Measurements from ENCODE around the gene SPACA6.

The SPACA6 gene

GRCh38 chr19:51694318-51695085, 1.4 kb downstream of the SPACA6 start:
- Histone ChIP-seq H3K27me3 (ENCODE audit: control insufficient read depth in 3 of 3, insufficient read depth in 3 of 3, low read depth in 1 of 3, low read length in 3 of 3) (no peaks in the 10 kb centered on the region), H2AFZ (ENCODE audit: low read length) (no peak overlapping the region), H2BK120ac (ENCODE audit: low read depth, low read length) (no peak overlapping the region), H3K9me3 (replicated peaks in 1 of 2; ENCODE audit: control insufficient read depth in 2 of 2, insufficient read depth in 1 of 2, low read depth in 1 of 2, low read length in 2 of 2) (no peaks in the 10 kb centered on the region), H4K8ac (ENCODE audit: low read depth, low read length) (no peak overlapping the region), H3K36me3 (replicated peaks in 1 of 2; ENCODE audit: control insufficient read depth in 2 of 2, insufficient read depth in 2 of 2, low read length in 2 of 2) (peaks cover 0 to 43% of the 10 kb centered on the region in 2 donors), H3K4me3 (ENCODE audit: low read length in 2 of 2) (no peak overlapping the region), H4K91ac (ENCODE audit: low read depth, low read length, poor library complexity) (no peak overlapping the region), H2BK12ac (ENCODE audit: low read length) (no peak overlapping the region), H3K23ac (ENCODE audit: low read depth, low read length, poor library complexity) (no peak overlapping the region), H3K4me2 (ENCODE audit: insufficient read depth, low read length, poor library complexity, severe bottlenecking) (no peak overlapping the region), H3K4me1 (ENCODE audit: control insufficient read depth in 2 of 2, insufficient read depth in 1 of 2, low read depth in 1 of 2, low read length in 2 of 2) (peaks cover 11 to 13% of the 10 kb centered on the region in 2 donors), H3K4ac (ENCODE audit: low read length) (no peak overlapping the region), H3K27ac (replicated peaks; ENCODE audit: low read length) (no peak overlapping the region), H3K14ac (ENCODE audit: low read length) (no peak overlapping the region), H2AK5ac (ENCODE audit: low read depth, low read length) (peak overlapping the region; percentile 24), H3K79me1 (ENCODE audit: low read depth, low read length) (no peaks in the 10 kb centered on the region), H2BK5ac (ENCODE audit: low read length) (no peak overlapping the region), H3K9ac (ENCODE audit: low read depth, low read length, poor library complexity) (no peak overlapping the region), H3K18ac (ENCODE audit: low read length) (peak overlapping the region; percentile 42), H2BK15ac (ENCODE audit: low read length) (no peak overlapping the region)
- DNase-seq (ENCODE audit: low spot score) = no peak
- WGBS, 2 donors (ENCODE audit: extremely low coverage in 2 of 2, insufficient read length in 2 of 2, insufficient replicate concordance in 1 of 2) = no CpG with 5 or more reads among the region's 10 CpGs

- peaks cover 0 to 43% of the 10 kb centered on the region in 2 donors for H3K36me3 ChIP-seq (replicated peaks in 1 of 2; ENCODE audit: control insufficient read depth in 2 of 2, insufficient read depth in 2 of 2, low read length in 2 of 2)
- peak overlapping the region; percentile 89 for H3K23ac ChIP-seq (ENCODE audit: low read depth, low read length, poor library complexity)
- no peak overlapping the region for H3K18ac ChIP-seq (ENCODE audit: low read length)
- H3K4me3 ChIP-seq (ENCODE audit: low read length in 2 of 2) = no peak overlapping the region
- H3K4me1 ChIP-seq (ENCODE audit: control insufficient read depth in 2 of 2, insufficient read depth in 1 of 2, low read depth in 1 of 2, low read length in 2 of 2) = peaks cover 11 to 12% of the 10 kb centered on the region in 2 donors
- H2BK15ac ChIP-seq (ENCODE audit: low read length) = no peak overlapping the region
- H2AK5ac ChIP-seq (ENCODE audit: low read depth, low read length) = no peak overlapping the region
- no peak for DNase-seq (ENCODE audit: low spot score)
- no peak overlapping the region for H3K14ac ChIP-seq (ENCODE audit: low read length)
- H3K79me1 ChIP-seq (ENCODE audit: low read depth, low read length) = no peaks in the 10 kb centered on the region
- H3K9me3 ChIP-seq (replicated peaks in 1 of 2; ENCODE audit: control insufficient read depth in 2 of 2, insufficient read depth in 1 of 2, low read depth in 1 of 2, low read length in 2 of 2) = no peaks in the 10 kb centered on the region
- H4K8ac ChIP-seq (ENCODE audit: low read depth, low read length) = no peak overlapping the region
- no peak overlapping the region for H3K4me2 ChIP-seq (ENCODE audit: insufficient read depth, low read length, poor library complexity, severe bottlenecking)
- no peaks in the 10 kb centered on the region for H3K27me3 ChIP-seq (ENCODE audit: control insufficient read depth in 3 of 3, insufficient read depth in 3 of 3, low read depth in 1 of 3, low read length in 3 of 3)
- H2BK120ac ChIP-seq (ENCODE audit: low read depth, low read length) = no peak overlapping the region
- H2BK12ac ChIP-seq (ENCODE audit: low read length) = no peak overlapping the region
- H3K27ac ChIP-seq (replicated peaks; ENCODE audit: low read length) = no peak overlapping the region
- H3K4ac ChIP-seq (ENCODE audit: low read length) = no peak overlapping the region
- no peak overlapping the region for H2BK5ac ChIP-seq (ENCODE audit: low read length)
- no peak overlapping the region for H2AFZ ChIP-seq (ENCODE audit: low read length)
- H4K91ac ChIP-seq (ENCODE audit: low read depth, low read length, poor library complexity) = no peak overlapping the region
- no CpG with 5 or more reads among the region's 9 CpGs for WGBS, 2 donors (ENCODE audit: extremely low coverage in 2 of 2, insufficient read length in 2 of 2, insufficient replicate concordance in 1 of 2)
- H3K9ac ChIP-seq (ENCODE audit: low read depth, low read length, poor library complexity) = peak overlapping the region; percentile 15
Observed at GRCh38 chr19:51695088-51695487, 2.0 kb downstream of the SPACA6 start.

- peaks cover 0 to 47% of the 10 kb centered on the region in 2 donors for H3K36me3 ChIP-seq (replicated peaks in 1 of 2; ENCODE audit: control insufficient read depth in 2 of 2, insufficient read depth in 2 of 2, low read length in 2 of 2)
- no peak for DNase-seq (ENCODE audit: low spot score)
- no peak overlapping the region for H3K4me3 ChIP-seq (ENCODE audit: low read length in 2 of 2)
- H3K4ac ChIP-seq (ENCODE audit: low read length) = no peak overlapping the region
- no peaks in the 10 kb centered on the region for H3K79me1 ChIP-seq (ENCODE audit: low read depth, low read length)
- H4K8ac ChIP-seq (ENCODE audit: low read depth, low read length) = no peak overlapping the region
- no CpG with 5 or more reads among the region's 14 CpGs for WGBS, 2 donors (ENCODE audit: extremely low coverage in 2 of 2, insufficient read length in 2 of 2, insufficient replicate concordance in 1 of 2)
- H3K9ac ChIP-seq (ENCODE audit: low read depth, low read length, poor library complexity) = no peak overlapping the region
- H2AFZ ChIP-seq (ENCODE audit: low read length) = no peak overlapping the region
- no peak overlapping the region for H2BK12ac ChIP-seq (ENCODE audit: low read length)
- H3K27me3 ChIP-seq (ENCODE audit: control insufficient read depth in 3 of 3, insufficient read depth in 3 of 3, low read depth in 1 of 3, low read length in 3 of 3) = no peaks in the 10 kb centered on the region
- no peak overlapping the region for H3K23ac ChIP-seq (ENCODE audit: low read depth, low read length, poor library complexity)
- no peak overlapping the region for H3K4me2 ChIP-seq (ENCODE audit: insufficient read depth, low read length, poor library complexity, severe bottlenecking)
- H2BK120ac ChIP-seq (ENCODE audit: low read depth, low read length) = no peak overlapping the region
- no peak overlapping the region for H3K27ac ChIP-seq (replicated peaks; ENCODE audit: low read length)
- H4K91ac ChIP-seq (ENCODE audit: low read depth, low read length, poor library complexity) = no peak overlapping the region
- no peak overlapping the region for H2AK5ac ChIP-seq (ENCODE audit: low read depth, low read length)
- H2BK5ac ChIP-seq (ENCODE audit: low read length) = no peak overlapping the region
- H3K9me3 ChIP-seq (replicated peaks in 1 of 2; ENCODE audit: control insufficient read depth in 2 of 2, insufficient read depth in 1 of 2, low read depth in 1 of 2, low read length in 2 of 2) = no peaks in the 10 kb centered on the region
- H3K18ac ChIP-seq (ENCODE audit: low read length) = no peak overlapping the region
- no peak overlapping the region for H3K14ac ChIP-seq (ENCODE audit: low read length)
- peaks cover 6 to 10% of the 10 kb centered on the region in 2 donors for H3K4me1 ChIP-seq (ENCODE audit: control insufficient read depth in 2 of 2, insufficient read depth in 1 of 2, low read depth in 1 of 2, low read length in 2 of 2)
- no peak overlapping the region for H2BK15ac ChIP-seq (ENCODE audit: low read length)
Observed at GRCh38 chr19:51695702-51696315, 2.7 kb downstream of the SPACA6 start.

- H2AFZ ChIP-seq (ENCODE audit: low read length) = no peak overlapping the region
- H4K8ac ChIP-seq (ENCODE audit: low read depth, low read length) = no peak overlapping the region
- no peak overlapping the region for H3K23ac ChIP-seq (ENCODE audit: low read depth, low read length, poor library complexity)
- H3K4ac ChIP-seq (ENCODE audit: low read length) = no peak overlapping the region
- H4K91ac ChIP-seq (ENCODE audit: low read depth, low read length, poor library complexity) = no peak overlapping the region
- no peak overlapping the region for H3K18ac ChIP-seq (ENCODE audit: low read length)
- H2AK5ac ChIP-seq (ENCODE audit: low read depth, low read length) = no peak overlapping the region
- H3K27me3 ChIP-seq (ENCODE audit: control insufficient read depth in 3 of 3, insufficient read depth in 3 of 3, low read depth in 1 of 3, low read length in 3 of 3) = peaks cover 0 to 2% (median 0%) of the 10 kb centered on the region in 3 experiments
- H3K4me3 ChIP-seq (ENCODE audit: low read length in 2 of 2) = no peak overlapping the region
- no CpG with 5 or more reads among the region's 3 CpGs for WGBS, 2 donors (ENCODE audit: extremely low coverage in 2 of 2, insufficient read length in 2 of 2, insufficient replicate concordance in 1 of 2)
- H3K9ac ChIP-seq (ENCODE audit: low read depth, low read length, poor library complexity) = no peak overlapping the region
- no peaks in the 10 kb centered on the region for H3K79me1 ChIP-seq (ENCODE audit: low read depth, low read length)
- no peak overlapping the region for H2BK12ac ChIP-seq (ENCODE audit: low read length)
- H2BK5ac ChIP-seq (ENCODE audit: low read length) = no peak overlapping the region
- no peak overlapping the region for H3K4me2 ChIP-seq (ENCODE audit: insufficient read depth, low read length, poor library complexity, severe bottlenecking)
- H2BK15ac ChIP-seq (ENCODE audit: low read length) = no peak overlapping the region
- no peak overlapping the region for H3K27ac ChIP-seq (replicated peaks; ENCODE audit: low read length)
- H3K14ac ChIP-seq (ENCODE audit: low read length) = no peak overlapping the region
- peaks cover 0 to 4% of the 10 kb centered on the region in 2 donors for H3K4me1 ChIP-seq (ENCODE audit: control insufficient read depth in 2 of 2, insufficient read depth in 1 of 2, low read depth in 1 of 2, low read length in 2 of 2)
- no peak for DNase-seq (ENCODE audit: low spot score)
- no peaks in the 10 kb centered on the region for H3K9me3 ChIP-seq (replicated peaks in 1 of 2; ENCODE audit: control insufficient read depth in 2 of 2, insufficient read depth in 1 of 2, low read depth in 1 of 2, low read length in 2 of 2)
- H2BK120ac ChIP-seq (ENCODE audit: low read depth, low read length) = no peak overlapping the region
- H3K36me3 ChIP-seq (replicated peaks in 1 of 2; ENCODE audit: control insufficient read depth in 2 of 2, insufficient read depth in 2 of 2, low read length in 2 of 2) = peaks cover 0 to 52% of the 10 kb centered on the region in 2 donors
Observed at GRCh38 chr19:51696606-51697005, 3.5 kb downstream of the SPACA6 start.

Data from neuronal stem cell (in vitro differentiated cells).